Measurements from ENCODE around the gene NELFA.

DNA sequence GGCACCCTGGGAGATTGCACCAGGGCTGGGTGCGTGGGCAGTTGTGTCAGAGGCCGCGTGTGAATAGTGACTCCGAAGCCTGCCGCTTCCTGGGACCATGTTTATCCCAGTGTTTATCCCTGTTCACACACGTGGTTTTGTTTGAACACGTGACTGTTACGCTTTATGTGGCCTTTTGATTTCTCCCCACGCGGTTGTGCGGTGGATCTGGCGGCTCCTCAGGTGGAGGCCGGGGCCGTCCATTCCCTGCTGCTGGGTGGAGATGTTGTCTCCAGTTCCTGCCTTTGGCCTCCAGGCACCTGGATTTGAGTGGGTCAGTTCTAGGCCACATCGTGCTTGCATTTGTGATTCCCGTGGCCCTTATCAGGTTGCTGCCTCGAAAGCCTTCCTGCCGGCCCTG lies 35.1 kb downstream of the NELFA start:
- TF ChIP-seq, protein P1, sequence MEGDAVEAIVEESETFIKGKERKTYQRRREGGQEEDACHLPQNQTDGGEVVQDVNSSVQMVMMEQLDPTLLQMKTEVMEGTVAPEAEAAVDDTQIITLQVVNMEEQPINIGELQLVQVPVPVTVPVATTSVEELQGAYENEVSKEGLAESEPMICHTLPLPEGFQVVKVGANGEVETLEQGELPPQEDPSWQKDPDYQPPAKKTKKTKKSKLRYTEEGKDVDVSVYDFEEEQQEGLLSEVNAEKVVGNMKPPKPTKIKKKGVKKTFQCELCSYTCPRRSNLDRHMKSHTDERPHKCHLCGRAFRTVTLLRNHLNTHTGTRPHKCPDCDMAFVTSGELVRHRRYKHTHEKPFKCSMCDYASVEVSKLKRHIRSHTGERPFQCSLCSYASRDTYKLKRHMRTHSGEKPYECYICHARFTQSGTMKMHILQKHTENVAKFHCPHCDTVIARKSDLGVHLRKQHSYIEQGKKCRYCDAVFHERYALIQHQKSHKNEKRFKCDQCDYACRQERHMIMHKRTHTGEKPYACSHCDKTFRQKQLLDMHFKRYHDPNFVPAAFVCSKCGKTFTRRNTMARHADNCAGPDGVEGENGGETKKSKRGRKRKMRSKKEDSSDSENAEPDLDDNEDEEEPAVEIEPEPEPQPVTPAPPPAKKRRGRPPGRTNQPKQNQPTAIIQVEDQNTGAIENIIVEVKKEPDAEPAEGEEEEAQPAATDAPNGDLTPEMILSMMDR (IDR thresholded peaks at IDR 0.05), result no peak
- TF ChIP-seq POLR2A (IDR thresholded peaks at IDR 0.05), result no peak

All from right lobe of liver (tissue), 4 donors.